NCI-H1092 (cell line): ENCODE measurements around the gene TMEM259.

Source experiments
- DNase-seq: peaks from one replicate; lab custom pipeline; 2025; lab: John Stamatoyannopoulos, UW

TMEM259 gene

DNA sequence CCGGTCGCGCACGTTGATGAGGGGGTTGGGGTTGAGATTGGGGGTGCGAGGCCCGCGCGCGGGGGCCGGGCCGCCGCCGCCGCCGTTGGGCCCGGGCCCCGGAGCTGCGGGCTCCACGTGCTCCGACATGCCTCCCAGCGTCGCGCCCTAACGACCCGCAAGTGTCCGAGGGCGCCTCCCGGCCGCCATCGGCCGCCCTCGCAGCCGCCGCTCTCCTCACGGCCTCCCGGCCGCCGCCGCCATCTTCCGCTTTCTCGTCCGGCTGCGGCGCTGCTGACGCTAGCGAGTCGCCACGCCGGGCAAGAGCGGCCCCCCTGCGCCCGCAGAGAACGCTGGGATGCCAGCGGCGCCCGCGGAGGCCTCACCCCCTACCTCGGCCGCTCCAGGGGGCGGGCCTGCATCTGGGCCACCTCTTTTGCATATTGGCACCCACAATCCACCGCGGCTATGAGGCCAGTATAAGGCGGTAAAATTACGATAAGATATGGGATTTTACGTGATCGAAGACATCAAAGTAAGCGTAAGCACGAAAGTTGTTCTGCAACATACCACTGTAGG, at the start of gene TMEM259:
Gene TMEM259, minus strand, starts transcription at position 256 of the 558 bp plus-strand sequence. Its CDS starts 127 bp downstream, at position 129.
- DNase-seq: peak; percentile 98

DNA sequence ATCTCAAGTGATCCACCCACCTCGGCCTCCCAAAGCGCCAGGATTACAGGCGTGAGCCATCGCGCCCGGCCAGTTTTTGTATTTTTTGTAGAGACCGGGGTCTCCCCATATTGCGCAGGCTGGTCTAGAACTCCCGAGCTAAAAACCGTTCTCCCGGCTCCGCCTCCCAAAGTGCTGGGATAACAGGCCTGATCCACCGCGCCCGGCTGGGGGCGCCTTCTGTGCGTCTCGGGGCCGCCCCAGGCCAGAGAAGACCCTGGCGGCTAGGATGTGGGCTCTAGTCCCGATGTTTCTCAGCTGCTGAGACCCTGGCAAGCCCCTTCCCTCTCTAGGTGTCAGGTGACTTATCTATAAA, 49.6 kb upstream of the TMEM259 start:
- no peak for DNase-seq

DNA sequence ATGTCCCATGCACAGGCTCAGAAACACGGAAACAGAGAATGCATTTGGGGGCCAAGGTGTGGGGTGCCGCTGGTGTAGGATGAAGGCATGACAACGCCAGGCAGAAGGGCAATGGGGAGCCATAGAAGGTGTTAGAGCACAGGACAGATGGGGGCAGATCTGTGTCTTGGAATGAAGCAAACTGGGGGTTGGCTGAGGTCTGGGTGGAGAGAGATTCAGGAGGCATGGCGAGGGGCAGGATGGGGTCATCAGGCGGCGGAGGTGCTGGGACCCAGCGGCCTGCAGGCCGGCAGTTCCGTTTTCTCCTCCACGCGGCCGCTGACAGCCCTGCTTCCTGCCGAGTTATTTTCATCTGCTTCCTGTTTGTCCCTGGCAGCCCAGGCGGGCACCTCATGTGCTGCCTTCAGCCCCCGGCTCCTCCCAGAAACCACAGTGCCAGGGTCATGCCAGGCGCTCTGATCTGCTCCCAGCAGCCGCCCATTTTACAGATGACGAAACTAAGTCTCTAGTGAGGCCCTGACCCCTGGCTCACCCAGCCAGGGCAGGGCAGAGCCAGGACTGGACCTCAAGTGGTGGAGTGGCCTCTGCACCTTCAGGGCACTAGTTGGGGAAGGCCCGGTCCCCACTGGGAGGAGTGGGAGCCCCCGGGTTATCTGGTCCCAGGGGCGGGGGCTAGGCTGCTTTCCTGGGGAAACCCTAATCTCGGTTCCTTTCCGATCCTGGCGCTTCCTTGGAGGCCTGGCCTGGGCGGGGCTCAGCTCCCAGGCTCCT, 48.3 kb upstream of the TMEM259 start:
- DNase-seq: no peak

DNA sequence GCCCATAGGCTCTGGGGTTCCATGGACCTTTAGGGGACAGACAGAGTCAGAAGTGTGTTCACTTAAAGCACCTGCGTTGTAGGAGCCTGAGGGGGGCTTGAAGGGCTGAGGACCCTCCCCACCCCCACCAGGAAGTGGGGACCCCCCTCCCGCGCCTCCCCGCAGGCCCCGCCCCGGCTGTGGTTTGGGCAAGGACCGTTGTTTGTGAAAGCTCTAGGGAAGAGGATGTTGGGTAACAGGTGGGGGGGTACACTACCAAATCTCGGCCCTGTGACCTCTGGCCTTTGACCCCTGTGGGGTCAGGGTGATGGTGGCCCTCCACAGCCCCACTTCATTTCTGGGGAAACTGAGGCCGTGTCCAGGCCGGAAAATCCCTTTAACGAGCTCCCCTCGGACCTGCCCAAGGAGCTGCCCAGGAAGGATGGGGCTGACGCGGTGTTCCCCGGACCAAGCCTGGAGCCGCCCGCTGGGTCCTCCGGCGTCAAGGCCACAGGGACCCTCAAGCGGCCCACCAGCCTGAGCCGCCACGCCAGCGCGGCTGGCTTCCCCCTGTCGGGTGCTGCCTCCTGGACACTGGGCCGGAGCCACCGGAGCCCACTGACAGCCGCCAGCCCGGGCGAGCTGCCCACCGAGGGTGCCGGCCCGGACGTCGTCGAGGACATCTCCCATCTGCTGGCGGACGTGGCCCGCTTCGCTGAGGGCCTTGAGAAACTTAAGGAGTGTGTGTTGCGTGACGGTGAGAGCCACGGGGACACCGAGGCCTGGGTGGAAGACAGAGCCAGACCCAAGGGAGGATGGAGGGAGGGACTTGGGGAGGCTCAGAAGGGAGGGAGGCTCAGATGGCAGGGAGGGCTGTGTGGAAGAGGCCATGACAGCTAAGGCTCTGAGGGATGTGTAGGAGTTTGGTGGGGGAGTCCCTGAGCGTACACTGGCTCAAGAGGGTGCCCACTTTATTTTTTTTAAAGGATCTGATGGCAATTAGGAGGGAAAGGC, 47.4 kb upstream of the TMEM259 start:
- DNase-seq: no peak

DNA sequence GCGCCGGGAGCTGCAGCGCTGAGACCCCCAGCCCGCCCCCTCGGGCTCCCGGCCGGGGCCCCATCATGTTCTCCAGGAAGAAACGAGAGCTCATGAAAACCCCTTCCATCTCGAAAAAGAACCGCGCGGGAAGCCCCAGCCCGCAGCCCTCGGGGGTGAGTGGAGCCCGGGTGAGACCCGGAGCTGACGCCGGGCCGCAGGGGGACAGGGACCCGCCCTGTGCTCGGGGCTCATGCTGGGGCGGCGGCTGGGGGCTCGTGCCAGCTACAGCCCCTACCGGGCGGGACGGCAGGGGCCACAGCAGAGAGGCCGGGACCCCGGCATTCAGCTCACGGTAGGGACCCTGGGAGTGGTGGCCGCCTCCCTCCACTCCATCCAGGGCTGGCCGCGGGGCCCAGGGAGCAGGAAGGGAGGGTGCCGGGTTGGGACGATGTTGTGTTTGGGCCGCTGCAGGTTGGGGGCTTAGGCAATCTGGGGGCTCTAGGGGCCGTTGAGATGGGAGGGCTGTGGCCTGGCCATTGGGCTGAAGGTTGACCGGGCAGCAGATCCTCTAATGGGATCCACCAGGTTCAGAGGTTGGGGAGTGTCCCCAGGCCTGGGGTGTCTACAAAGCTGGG, 46.5 kb upstream of the TMEM259 start:
- DNase-seq: no peak

DNA sequence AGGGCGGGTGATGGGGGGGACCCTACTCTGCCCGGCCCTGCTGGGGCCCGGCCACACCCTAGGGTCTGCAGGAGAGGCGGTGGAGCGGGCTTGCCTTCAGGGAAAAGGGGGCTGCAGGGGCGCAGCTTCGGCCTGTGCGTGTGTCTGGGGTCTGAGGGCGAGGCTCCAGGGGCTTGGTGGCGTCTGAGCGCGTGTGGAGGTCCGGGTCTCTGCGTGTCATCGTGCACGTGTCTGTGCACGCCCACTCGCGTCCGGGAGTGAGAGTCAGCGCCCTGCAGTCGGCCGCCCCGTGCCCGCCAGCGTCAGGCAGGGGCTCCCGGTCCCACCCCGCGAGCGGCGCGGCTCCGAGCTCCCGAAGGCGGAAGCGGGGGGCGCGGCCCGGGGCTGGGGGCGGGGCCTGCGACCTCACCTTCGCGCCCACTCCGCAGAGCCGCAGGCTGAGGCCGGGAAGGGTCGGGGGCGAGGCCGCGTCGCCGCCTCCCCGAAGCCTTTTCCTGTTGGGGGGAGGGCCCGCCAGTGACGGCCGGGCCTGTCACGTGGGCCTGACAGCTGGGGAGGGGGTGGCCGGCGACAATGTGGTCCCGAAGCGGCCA, 45.9 kb upstream of the TMEM259 start, which contains the start of gene ARHGAP45:
Gene ARHGAP45, plus strand, starts transcription at position 420 of the 593 bp plus-strand sequence. CDS start 239 bp downstream, outside the sequence.
- no peak for DNase-seq

DNA sequence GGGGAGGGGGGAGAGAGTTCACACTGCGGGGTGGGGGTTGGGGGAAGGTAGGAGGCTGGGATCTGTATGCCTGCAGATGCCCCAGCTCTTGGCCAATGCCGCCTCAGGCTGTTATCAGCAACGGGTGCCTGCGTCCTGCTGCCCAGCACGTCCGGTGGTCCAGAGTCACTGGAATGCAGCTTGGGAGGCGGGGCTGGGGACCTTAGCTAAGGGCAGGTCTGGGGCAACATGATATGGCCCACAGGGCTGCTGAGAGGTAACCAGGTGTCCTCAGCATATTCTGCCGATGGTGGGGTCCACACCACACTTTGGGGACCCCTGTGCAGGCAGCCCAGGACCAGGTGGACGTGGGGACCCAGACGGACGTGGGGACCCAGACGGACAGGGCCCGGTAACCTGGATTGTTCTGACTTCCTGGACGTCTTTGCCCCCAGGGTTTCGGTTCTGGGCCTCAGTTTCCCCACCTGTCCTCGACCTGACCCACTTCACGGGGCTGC, 45.4 kb upstream of the TMEM259 start:
- DNase-seq: no peak

DNA sequence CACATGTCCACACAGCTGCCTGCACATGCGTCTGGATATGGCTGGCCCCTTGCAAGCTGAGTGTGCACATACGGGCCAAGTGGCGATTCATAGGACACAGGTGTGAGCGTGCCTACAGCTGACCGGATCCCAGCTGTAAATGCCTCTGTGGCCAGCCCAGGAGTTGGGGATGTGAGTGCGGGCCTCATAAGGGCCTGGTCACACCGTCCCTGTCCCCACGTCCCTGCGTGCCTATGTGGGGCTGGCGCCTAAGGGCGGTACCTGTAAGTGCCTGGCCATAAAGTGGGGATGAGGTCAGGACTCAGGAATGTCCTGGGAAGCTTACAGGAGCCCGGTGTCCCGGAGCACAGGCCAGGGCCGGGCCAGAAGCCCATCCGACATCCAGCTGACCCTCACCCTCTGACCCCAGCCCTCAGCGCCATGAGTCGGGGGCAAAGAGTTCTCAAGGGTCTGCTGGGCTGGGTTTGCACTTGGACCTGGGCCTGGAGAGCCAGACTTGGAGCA, 44.7 kb upstream of the TMEM259 start:
- no peak for DNase-seq

DNA sequence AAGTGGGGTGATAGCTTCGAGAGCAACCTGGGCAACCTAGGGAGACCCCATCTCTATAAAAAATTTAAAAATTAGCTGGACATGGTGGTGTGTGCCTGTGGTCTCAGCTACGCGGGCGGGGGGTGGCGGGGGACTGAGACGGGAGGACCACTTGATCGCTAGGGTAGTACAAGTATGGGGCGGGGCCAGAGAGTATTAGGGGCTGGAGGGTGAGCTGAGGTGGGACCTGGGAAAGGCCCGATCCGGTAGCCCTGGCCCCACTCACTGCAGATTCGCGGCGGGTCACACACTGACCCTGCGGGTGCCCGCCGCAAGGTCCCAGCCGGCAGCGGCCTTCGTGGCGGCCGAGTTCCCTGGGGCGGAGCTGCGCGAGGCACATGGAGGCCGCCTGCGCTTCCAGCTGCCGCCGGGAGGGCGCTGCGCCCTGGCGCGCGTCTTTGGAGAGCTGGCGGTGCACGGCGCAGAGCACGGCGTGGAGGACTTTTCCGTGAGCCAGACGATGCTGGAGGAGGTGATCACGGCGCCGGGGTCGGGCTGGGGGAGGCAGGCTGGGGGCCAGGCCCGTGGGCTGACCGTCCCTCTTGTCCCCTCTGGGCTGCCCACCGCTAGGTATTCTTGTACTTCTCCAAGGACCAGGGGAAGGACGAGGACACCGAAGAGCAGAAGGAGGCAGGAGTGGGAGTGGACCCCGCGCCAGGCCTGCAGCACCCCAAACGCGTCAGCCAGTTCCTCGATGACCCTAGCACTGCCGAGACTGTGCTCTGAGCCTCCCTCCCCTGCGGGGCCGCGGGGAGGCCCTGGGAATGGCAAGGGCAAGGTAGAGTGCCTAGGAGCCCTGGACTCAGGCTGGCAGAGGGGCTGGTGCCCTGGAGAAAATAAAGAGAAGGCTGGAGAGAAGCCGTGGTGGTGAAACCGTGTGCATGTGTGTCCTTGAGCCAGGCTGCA, 44.0 kb upstream of the TMEM259 start:
- DNase-seq: no peak

DNA sequence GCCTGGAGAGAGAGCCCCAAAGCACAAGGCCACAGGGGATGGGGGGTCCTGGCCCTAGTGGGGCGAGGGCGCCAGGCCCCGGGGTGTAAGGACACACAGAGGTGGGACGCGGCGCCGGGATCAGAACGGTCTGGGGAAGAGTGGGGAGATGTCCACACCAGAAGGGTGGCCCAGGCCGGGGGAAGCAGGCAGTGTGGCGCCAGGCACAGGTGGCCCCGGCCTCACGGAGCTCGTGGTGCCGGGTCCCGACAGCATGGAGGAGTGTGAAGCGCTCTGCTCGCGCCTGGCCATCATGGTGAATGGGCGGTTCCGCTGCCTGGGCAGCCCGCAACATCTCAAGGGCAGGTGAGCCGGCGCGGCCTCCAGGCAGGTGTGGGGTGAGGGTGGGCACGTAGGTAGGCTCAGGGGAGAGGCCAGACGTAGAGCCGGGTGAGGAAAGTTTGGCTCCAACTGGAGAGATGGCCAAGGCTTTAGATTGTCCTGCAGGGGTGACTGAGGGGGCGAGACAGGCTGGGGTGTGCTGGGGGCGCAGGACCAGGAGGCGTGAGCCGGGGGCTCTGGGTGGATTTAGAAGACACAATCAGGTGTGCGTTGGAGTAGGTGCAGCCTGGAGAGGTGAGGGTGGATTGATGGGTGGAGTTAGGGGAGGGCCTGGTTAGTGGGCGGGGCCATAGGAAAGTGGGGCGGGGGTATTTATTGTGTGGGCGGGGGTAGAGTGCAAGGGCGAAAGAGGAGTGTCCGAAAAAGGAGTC, 43.2 kb upstream of the TMEM259 start:
- DNase-seq: no peak

DNA sequence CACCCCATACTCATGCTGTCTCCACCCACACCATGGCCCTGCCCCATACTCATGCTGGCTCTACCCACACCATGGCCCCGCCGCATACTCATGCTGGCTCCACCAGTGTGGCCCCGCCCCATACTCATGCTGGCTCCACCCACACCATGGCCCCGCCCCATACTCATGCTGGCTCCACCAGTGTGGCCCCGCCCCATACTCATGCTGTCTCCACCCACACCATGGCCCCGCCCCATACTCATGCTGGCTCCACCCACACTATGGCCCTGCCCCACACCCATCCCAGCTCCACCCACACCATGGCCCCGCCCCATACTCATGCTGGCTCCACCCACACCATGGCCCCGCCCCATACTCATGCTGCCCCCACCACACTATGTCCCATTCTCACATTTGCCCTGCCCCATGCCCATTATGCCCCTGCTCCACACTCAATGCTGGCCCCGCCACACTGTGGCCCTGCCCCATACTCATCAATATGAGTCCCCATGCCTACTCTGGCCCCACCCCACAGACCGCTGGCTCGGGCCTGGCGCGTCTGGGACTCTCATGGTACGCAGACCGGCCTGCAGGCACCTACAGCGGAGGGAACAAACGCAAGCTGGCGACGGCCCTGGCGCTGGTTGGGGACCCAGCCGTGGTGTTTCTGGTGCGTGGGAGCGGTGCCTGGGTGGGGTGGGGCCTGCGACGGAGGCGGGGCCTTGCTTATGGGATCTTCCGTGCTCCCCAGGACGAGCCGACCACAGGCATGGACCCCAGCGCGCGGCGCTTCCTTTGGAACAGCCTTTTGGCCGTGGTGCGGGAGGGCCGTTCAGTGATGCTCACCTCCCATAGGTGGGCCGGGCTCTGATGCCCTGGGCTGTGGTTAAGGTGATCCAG, 42.3 kb upstream of the TMEM259 start:
- DNase-seq: no peak

DNA sequence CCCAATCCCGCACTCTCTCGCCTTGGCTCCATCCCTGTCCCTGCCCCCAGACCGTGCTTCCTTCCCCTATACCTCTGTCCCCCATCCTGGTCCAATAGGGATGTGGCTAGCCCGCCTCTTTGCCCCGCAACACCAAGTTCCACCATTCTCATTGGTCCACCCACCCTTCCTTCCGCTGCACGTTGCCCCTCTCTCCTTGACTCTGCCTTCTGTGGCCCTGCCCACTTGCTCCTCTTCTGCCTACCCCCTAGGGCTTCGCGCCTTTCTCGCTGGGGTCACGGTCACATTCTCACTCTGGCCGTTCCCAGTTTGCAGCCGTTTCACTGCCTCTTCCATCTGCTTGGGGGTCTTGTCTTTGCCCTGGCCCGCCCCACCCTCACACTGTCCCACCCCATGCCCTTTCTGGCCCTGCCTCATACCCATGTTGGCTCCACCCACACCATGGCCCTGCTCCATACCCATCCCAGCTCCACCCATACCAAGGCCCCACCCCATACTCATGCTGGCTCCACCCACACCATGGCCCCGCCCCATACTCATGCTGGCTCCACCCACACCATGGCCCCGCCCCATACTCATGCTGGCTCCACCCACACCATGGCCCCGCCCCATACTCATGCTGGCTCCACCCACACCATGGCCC, 41.6 kb upstream of the TMEM259 start:
- no peak for DNase-seq

DNA sequence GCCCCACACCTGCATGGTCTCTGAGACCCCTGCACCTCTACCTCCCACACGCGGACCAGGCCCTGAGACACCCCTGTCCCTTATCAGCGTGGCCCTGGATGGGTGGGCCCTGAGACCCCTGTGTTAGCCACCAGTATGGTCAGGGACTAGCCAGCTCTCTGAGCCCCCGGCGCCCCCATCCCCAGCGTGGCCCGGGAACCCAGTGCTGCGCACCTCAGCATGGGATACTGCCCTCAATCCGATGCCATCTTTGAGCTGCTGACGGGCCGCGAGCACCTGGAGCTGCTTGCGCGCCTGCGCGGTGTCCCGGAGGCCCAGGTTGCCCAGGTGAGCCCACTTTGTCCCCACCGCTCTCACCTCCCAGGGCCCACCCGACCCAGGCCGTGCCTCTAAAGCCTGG, 41.1 kb upstream of the TMEM259 start:
- no peak for DNase-seq

DNA sequence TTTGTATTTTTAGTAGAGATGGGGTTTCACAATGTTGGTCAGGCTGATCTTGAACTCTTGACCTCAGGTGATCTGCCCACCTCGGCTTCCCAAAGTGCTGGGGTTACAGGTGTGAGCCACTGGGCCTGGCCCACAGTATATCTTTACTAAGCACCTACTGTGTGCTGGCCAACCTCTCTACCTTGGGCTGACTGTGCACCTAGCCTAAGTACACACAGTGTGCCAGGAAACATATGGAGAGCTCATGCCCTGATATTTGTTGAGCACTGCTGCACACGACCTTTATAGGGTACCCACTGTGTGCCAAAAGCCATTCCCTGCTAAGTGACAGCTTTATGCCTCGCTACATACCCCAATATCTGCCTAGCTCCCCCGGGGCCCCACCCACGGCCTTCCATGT, 39.8 kb upstream of the TMEM259 start:
- no peak for DNase-seq

DNA sequence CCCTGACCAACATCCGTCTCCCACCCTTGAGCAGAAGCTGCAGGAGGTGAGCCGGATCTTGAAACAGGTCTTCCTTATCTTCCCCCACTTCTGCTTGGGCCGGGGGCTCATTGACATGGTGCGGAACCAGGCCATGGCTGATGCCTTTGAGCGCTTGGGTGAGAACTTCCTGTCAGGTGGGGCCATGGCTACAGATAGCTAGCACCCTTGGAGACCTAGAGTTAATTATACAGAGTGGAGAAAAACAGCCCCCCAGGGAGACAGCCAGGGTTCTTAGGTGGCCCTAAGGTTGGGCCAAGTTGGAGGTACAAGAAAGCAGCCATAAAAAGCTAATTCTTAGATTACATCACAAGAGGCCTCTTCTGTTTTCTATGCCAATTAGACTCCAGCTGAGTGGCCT, 37.2 kb upstream of the TMEM259 start:
- DNase-seq: no peak

DNA sequence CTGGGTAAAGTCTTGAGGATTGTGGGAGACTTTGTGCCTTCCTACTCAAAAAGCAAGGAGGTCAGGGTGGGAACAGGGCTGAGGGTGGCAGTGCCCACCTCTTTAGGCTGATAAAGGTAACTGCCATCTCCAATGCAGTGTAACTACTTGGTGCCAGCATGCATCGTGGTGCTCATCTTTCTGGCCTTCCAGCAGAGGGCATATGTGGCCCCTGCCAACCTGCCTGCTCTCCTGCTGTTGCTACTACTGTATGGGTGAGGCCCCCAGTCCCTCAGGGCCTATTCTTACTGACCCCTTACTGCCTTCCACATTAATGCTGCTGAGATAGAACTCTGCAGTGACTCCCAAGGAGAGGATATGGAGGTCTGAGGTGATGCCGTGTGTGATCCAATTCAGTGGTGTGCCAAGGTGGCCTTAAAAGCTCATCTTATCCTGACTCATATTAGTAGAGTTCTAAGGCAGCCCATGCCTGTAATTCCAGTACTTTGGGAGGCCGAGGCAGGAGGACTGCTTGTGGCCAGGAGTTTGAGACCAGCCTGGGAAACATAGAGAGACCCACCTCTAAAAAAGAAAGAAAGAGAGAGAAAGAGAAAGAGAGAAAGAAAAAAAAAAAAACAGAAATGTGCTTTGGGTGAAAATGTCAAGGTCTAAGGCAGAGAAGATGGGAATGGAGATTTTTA, 36.4 kb upstream of the TMEM259 start:
- no peak for DNase-seq

DNA sequence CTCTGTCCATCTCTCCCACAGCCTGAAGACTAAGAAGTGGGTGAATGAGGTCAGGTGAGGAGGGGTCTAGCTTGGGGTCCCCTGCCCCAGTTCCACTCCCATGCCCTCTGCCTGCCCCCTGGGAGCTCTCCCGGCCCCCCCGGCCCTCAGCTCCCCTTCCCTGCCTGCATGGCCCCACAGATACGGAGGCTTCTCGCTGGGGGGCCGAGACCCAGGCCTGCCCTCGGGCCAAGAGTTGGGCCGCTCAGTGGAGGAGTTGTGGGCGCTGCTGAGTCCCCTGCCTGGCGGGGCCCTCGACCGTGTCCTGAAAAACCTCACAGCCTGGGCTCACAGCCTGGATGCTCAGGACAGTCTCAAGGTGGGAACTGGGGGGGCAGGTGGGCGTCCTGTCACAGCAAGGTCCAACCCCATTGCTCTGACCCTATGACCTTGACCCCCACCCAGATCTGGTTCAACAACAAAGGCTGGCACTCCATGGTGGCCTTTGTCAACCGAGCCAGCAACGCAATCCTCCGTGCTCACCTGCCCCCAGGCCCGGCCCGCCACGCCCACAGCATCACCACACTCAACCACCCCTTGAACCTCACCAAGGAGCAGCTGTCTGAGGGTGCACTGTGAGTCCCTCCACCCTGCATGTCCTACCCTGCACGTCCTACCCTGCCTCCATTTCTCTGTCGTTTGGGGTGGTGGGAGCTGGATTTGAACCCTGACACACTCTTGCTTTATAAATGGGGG, 35.1 kb upstream of the TMEM259 start:
- no peak for DNase-seq
